ENCODE data around the gene HDLBP. TPM values are rescaled to one million over a fixed set of nuclear protein-coding genes. Genes with fewer than 3 reads are reported as not detected.

HDLBP gene
- total and polyA plus RNA-seq, 2 experiments from 2014 or later = 613 to 711 TPM

DNA sequence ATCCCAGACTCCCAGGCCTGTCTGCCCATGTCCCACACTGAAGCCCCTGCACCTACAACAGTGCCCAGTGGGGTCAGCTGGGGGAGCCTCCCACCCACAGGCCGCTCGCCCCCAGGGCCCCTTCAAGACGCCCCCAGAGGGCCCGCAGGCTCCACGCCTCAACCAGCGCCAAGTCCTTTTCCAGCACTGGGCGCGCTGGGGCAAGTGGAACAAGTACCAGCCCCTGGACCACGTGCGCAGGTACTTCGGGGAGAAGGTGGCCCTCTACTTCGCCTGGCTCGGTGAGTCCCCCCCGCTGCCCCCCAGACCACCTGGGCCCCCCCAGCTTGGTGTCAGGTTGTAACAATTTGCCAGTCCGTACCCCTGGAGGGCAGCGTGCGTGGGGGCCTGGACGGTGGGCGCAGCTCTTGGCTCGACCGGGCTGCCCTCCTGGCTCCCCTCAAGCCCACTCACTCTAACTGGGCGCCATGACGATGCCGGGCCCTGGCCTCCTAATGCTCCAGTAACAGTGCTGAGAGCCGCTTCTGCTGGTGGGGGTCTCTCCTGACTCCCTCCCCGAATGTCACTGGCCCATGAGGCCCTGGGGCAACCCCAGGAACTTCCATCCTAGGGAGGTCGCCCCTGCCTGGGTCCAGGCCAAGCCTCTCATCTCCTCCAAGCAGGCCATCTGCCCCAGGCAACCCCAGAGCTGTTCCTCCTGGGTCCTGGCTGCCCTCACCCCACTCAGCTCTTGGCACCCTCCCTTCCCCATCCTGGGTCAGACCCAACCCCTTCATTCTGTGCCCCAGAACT, 112.1 kb downstream of the HDLBP start:
- no peaks in the 10 kb centered on the region for H3K79me2 ChIP-seq (ENCODE audit: insufficient read depth)
- no peaks in the 10 kb centered on the region for H4K20me1 ChIP-seq (ENCODE audit: insufficient read depth)
- no peaks in the 10 kb centered on the region for H3F3A ChIP-seq (ENCODE audit: insufficient read depth)
- no peaks in the 10 kb centered on the region for H3K9me3 ChIP-seq (ENCODE audit: low read depth)
- no peak overlapping the region for H3K4me3 ChIP-seq
- H3K9me2 ChIP-seq (ENCODE audit: insufficient read depth) = no peaks in the 10 kb centered on the region
- no peak for DNase-seq
- no peaks in the 10 kb centered on the region for H3K4me1 ChIP-seq (ENCODE audit: insufficient read depth)
- H3K27me3 ChIP-seq (replicated peaks; ENCODE audit: insufficient read depth) = no peaks in the 10 kb centered on the region
- 87% methylated on average over 23 to 27 of the region's 27 CpGs for WGBS, 2 experiments (ENCODE audit: low coverage in 1 of 2, low lambda C conversion rate in 2 of 2, missing lambda C conversion rate in 2 of 2)
- H3K36me3 ChIP-seq (ENCODE audit: low read depth) = no peaks in the 10 kb centered on the region
- in situ Hi-C loops (cut with MboI) = no loop called here
- no peak for TF ChIP-seq EZH2 (IDR thresholded peaks at IDR 0.05; ENCODE audit: insufficient read depth, poor library complexity, severe bottlenecking)
- TF ChIP-seq EZH2phosphoT487 (IDR thresholded peaks at IDR 0.05; ENCODE audit: insufficient read depth, low read depth) = no peak
- no peak overlapping the region for H2AFZ ChIP-seq
- H3K4me2 ChIP-seq (ENCODE audit: unreplicated experiment) = no peak overlapping the region
- H3K9ac ChIP-seq = no peak overlapping the region
- no peak overlapping the region for H3K27ac ChIP-seq

DNA sequence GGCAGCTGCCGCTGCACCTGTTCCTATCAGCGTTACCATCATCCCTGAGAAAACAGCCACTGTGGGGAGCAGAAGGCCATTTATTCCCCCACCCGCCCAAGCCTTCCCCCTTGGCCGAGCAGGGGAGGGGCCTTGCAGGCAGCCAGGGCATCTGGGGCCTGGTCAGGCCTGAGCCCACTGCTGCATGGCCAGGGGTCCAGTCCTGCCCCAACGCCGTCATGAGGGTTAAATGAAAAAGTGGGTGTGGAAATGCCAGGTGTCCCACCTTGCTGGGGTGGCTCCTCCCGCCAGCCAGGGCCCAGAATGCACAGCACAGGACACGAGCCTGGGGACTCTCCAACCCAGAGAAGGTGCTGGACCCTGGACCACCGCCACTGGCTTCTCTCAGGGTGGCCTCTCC, 112.8 kb downstream of the HDLBP start:
- H3K9ac ChIP-seq = no peak overlapping the region
- H3K9me3 ChIP-seq (ENCODE audit: low read depth) = no peaks in the 10 kb centered on the region
- H3K79me2 ChIP-seq (ENCODE audit: insufficient read depth) = no peaks in the 10 kb centered on the region
- no peaks in the 10 kb centered on the region for H3K27me3 ChIP-seq (replicated peaks; ENCODE audit: insufficient read depth)
- H3K4me2 ChIP-seq (ENCODE audit: unreplicated experiment) = no peak overlapping the region
- in situ Hi-C loops (cut with MboI) = no loop called here
- TF ChIP-seq EZH2 (IDR thresholded peaks at IDR 0.05; ENCODE audit: insufficient read depth, poor library complexity, severe bottlenecking) (no peak), EZH2phosphoT487 (IDR thresholded peaks at IDR 0.05; ENCODE audit: insufficient read depth, low read depth) (no peak)
- no peak overlapping the region for H2AFZ ChIP-seq
- no peaks in the 10 kb centered on the region for H4K20me1 ChIP-seq (ENCODE audit: insufficient read depth)
- H3F3A ChIP-seq (ENCODE audit: insufficient read depth) = no peaks in the 10 kb centered on the region
- H3K4me3 ChIP-seq = no peak overlapping the region
- H3K36me3 ChIP-seq (ENCODE audit: low read depth) = no peaks in the 10 kb centered on the region
- H3K9me2 ChIP-seq (ENCODE audit: insufficient read depth) = no peaks in the 10 kb centered on the region
- no peaks in the 10 kb centered on the region for H3K4me1 ChIP-seq (ENCODE audit: insufficient read depth)
- no peak overlapping the region for H3K27ac ChIP-seq
- DNase-seq = no peak
- 87 to 95% methylated on average over 8 of the region's 9 CpGs for WGBS, 2 experiments (ENCODE audit: low coverage in 1 of 2, low lambda C conversion rate in 2 of 2, missing lambda C conversion rate in 2 of 2)

DNA sequence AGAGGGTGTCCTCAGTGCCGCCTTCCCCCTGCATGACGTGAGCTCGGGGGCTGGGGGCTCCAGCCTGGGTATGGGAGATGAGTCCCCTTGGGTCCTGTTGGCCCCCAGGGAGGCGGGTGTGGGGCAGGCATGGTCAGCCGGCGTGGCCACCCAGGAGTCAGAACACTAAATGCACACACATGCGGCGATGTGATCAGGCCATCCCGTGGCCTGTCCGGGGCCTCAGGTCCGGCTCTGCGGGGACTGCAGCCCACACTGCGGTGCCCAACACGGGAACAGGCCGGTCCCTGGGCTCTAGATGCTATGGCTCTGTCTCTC, 113.2 kb downstream of the HDLBP start:
- H3K9ac ChIP-seq = no peak overlapping the region

DNA sequence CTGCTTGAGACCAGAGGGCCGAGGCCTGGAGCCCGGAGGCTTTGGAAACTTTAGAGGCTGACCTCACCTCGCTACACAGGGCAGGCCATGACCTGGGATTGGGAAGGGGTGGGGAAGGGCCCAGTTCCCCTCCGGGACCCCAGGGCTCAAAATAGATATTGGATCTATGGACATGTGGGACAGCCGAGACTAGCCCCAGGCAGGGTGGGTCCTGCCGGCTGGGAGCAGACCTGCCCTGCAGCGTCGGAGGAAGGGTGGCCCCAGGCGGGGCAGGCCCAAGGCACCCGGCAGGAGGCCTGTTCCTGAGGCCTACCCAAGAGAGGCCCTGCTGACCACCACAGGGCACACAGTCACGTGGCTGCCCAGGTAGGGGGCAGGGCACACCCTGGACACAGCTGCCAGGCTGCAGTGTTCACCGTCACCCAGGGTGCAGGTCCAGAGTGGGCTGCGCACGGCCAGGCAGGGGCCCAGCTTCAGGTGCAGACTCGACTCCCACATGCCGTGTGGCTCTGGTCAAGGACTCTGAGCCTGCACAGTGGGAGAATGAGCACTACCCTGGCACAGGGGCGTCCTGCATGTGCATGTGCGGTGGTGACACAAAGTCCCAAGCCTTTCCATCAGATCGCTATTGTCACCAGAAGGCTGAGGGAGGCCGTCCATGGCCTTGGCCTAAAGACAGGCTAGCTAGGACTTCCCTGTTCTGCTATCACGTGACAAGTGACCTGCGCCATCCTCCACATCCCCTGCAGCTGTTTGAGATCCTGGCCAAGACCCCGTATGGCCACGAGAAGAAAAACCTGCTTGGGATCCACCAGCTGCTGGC, 113.8 kb downstream of the HDLBP start:
- H3K4me2 ChIP-seq (ENCODE audit: unreplicated experiment) = no peak overlapping the region
- in situ Hi-C loops (cut with MboI) = no loop called here
- no peak for DNase-seq
- no peaks in the 10 kb centered on the region for H3K9me3 ChIP-seq (ENCODE audit: low read depth)
- no peaks in the 10 kb centered on the region for H3K36me3 ChIP-seq (ENCODE audit: low read depth)
- no peaks in the 10 kb centered on the region for H3K79me2 ChIP-seq (ENCODE audit: insufficient read depth)
- no peak overlapping the region for H2AFZ ChIP-seq
- TF ChIP-seq EZH2phosphoT487 (IDR thresholded peaks at IDR 0.05; ENCODE audit: insufficient read depth, low read depth) (no peak), EZH2 (IDR thresholded peaks at IDR 0.05; ENCODE audit: insufficient read depth, poor library complexity, severe bottlenecking) (no peak)
- H4K20me1 ChIP-seq (ENCODE audit: insufficient read depth) = no peaks in the 10 kb centered on the region
- H3K27me3 ChIP-seq (replicated peaks; ENCODE audit: insufficient read depth) = no peaks in the 10 kb centered on the region
- H3K9me2 ChIP-seq (ENCODE audit: insufficient read depth) = no peaks in the 10 kb centered on the region
- H3K4me1 ChIP-seq (ENCODE audit: insufficient read depth) = no peaks in the 10 kb centered on the region
- H3K9ac ChIP-seq = no peak overlapping the region
- WGBS, 2 experiments (ENCODE audit: low coverage in 1 of 2, low lambda C conversion rate in 2 of 2, missing lambda C conversion rate in 2 of 2) = 79 to 83% methylated on average over 22 to 24 of the region's 24 CpGs
- H3K4me3 ChIP-seq = no peak overlapping the region
- H3K27ac ChIP-seq = no peak overlapping the region
- no peaks in the 10 kb centered on the region for H3F3A ChIP-seq (ENCODE audit: insufficient read depth)

More for the DNA sequence above, 113.2 kb downstream of the HDLBP start:
- no peak overlapping the region for H3K4me2 ChIP-seq (ENCODE audit: unreplicated experiment)
- H3K9me3 ChIP-seq (ENCODE audit: low read depth) = no peaks in the 10 kb centered on the region
- H3K4me1 ChIP-seq (ENCODE audit: insufficient read depth) = no peaks in the 10 kb centered on the region
- no peaks in the 10 kb centered on the region for H3K9me2 ChIP-seq (ENCODE audit: insufficient read depth)
- no peaks in the 10 kb centered on the region for H3F3A ChIP-seq (ENCODE audit: insufficient read depth)
- H3K79me2 ChIP-seq (ENCODE audit: insufficient read depth) = no peaks in the 10 kb centered on the region
- H3K36me3 ChIP-seq (ENCODE audit: low read depth) = no peaks in the 10 kb centered on the region
- no peak for DNase-seq
- WGBS, 2 experiments (ENCODE audit: low coverage in 1 of 2, low lambda C conversion rate in 2 of 2, missing lambda C conversion rate in 2 of 2) = 74 to 78% methylated on average over 14 to 15 of the region's 15 CpGs
- no peak overlapping the region for H3K4me3 ChIP-seq
- in situ Hi-C loops (cut with MboI) = no loop called here
- H2AFZ ChIP-seq = no peak overlapping the region
- H4K20me1 ChIP-seq (ENCODE audit: insufficient read depth) = no peaks in the 10 kb centered on the region
- no peak for TF ChIP-seq EZH2 (IDR thresholded peaks at IDR 0.05; ENCODE audit: insufficient read depth, poor library complexity, severe bottlenecking)
- TF ChIP-seq EZH2phosphoT487 (IDR thresholded peaks at IDR 0.05; ENCODE audit: insufficient read depth, low read depth) = no peak
- H3K27me3 ChIP-seq (replicated peaks; ENCODE audit: insufficient read depth) = no peaks in the 10 kb centered on the region
- no peak overlapping the region for H3K27ac ChIP-seq
